Activated CD4-positive, alpha-beta T cell treated with anti-CD3 and anti-CD28 coated beads, Interleukin-2, amount 50 U/mL, for 1 hour (primary cell): ENCODE data around the gene PLD2.
"Not testable (repeated sequence)": the region's sequence is repeated elsewhere in the genome, so short reads cannot be mapped to it uniquely, and the experiment has no call there.

ENCODE experiments used
- DNase-seq: peaks from one replicate; pipeline ENCODE4 v3.0.0-alpha.2; 2020

Gene PLD2

DNA sequence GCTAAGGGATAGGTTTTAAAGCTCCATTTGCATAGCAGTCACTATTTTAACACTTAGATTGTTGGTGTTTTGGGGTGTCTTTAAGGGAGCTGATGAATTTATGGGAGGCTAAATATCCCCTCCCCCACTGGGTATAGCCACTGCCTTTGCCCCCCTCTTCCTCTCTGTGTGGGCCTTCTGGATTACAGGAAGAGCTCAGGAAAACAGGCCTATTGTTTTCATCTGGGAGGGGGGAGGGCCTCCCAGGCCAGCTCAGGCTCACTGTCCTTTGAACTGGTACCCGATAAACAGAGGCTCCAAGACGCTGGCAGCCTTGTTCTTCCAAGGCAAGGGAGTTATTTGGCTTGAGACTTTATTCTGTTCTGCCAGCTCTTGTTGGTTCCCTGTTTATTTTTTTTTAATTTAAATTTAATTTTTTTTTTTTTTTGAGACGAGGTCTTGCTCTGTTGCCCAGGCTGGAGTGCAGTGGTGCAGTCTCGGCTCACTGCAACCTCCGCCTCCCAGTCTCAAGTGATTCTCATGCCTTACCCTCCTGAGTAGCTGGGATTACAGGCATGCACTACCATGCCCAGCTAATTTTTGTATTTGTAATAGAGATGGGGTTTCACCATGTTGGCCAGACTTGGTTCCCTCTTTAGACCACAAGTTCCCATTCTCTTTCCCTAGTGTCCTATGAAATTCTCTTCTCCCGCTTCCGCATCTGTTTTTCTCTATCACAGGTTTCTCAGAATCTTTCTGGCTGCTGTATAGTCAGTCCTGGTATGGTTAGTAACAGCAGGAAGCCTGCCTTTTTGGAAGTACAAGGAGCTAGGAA is 51.3 kb downstream of the PLD2 start:
- DNase-seq, result no peak

DNA sequence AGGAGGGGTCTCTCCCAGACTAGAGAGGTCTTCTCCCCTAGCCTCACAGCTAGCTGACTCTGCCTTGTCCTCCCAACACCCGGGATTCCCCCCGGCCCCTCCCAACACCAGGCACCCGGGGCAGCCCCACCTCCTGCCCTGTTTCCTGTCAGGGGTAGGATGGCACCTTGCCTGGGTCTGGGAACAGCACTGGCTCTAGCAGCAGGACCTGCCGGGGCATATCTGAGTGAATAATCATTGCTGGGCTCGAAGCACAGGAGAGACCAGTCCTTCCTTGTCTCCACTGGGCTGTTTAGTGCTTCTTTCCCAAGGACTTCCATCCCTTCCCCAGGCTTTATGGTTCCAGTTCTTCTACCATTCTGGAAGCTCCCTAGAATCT is 51.9 kb downstream of the PLD2 start:
- no peak for DNase-seq

DNA sequence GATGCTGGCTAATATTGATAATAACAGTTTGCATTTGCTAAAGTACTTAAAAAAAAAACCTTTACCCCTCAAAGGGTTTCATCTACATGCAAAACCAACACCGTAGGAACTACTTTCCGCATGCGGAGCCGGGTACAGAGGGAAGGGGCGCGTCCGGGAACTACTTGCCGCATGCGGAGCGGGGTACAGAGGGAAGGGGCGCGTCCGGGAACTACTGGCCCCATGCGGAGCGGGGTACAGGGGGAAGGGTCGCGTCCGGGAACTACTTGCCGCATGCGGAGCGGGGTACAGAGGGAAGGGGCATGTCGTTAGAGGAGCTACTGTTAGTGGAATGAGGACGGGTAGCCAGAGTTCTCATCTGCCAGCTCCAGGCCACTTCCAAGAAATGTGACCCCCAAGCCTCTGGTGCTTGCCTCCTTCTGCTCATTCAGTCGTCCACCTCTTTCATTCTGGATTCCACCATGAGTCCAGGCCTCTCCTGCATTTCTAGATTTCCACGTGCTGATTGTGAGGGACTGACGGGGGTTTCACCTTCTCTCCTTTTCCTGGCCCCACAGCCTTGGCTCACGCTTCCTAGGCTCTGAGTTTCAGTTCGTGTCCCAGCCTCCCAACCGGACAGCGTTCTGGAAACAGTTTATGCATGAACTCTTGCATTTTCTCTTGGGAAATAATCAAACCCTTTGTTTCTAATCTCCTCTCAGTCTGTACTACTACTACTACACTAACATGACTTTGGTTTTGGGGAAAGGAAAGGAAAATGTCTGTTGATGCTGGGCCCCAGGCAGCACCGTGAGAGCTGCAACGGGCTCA is 53.1 kb downstream of the PLD2 start:
- DNase-seq, result no peak

DNA sequence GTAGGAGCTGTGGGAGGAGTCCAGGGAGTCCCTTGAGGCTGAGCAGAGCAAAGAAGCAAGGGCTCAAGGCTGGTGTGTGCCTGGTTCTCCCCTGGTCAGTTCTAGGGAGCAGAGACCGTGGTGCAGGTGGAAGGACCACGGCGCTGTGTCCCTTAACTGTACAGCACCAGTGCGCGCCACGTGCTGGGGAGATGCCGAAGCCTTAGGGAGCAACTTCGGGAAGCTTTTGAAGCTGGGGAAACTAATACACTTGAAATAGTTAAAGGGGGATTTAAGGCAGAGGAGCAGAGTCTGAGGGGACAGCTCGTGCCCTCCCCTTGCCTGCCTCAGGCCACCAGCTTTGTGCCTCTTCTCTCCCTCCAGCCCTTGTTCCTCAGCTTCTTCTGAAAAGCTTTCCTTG is 53.7 kb downstream of the PLD2 start:
- no peak for DNase-seq

DNA sequence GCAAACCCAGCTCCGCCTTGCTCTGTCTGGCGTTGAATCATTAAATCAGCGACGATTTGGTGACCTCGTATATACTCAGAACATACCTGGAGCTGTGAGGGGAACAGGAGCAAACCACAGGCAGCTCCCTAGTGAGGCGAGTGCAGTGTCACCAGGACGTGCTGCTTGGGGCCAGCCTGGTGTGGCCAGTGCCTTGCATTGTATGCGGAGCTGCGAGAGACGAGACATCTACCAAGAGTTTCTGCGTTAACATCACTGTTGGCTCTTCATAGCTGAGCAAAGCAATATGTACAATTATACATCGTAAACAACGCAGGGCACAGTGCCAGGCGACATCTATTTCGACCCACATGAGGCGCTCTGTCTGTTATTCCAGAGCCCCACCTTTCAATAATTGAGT is 54.1 kb downstream of the PLD2 start:
- DNase-seq, result no peak

DNA sequence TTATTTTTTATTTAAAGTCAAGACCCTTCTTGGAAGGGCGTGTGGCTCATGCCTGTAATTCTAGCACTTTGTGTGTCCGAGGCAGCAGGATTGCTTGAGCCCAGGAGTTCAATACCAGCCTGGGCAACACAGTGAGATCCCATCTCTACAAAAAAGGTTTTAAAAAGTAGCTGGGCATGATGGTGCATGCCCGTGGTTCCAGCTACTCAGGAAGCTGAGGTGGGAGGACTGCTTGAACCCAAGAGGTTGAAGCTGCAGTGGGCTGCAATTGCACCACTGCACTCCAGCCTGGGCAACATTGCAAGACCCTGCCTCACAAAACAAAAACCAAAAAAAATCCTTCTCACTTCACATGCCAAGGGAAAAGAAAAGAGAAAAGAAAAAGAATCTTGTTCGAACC is 55.8 kb downstream of the PLD2 start:
- no peak for DNase-seq

DNA sequence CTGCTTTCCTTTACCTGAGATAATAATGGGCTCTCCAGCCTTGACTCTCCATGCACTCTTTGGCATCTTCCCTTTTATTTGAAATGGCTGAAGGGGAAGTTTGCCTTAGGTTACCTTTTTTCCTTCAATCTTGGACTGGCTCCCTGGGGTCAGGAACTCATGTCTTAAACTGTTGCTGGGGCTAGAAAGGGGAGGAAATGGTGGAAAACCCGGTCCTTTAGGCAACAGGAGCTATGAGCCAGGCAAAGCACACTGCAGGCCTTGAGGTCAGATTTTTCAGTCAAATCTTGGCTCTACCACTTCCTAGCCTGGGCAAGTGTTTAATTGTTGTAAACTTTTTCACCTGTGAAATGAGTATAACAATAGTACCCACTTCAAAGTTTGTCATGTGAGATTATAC is 56.4 kb downstream of the PLD2 start:
- DNase-seq, result no peak

DNA sequence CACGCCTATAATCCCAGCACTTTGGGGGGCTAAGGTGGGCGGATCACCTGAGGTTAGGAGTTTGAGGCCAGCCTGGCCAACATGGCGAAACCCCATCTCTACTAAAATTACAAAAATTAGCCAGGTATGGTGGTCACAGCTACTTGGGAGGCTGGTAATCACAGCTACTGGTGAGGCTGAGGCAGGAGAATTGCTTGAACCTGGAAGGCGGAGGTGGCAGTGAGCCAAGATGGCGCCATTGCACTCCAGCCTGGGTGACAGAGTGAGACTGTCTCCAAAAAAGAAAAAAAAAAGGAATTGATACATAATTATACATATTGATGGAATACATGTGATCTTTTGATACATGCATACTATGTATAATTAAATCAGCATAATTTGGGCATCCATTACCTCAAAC is 60.6 kb downstream of the PLD2 start:
- DNase-seq, result not testable (repeated sequence)

DNA sequence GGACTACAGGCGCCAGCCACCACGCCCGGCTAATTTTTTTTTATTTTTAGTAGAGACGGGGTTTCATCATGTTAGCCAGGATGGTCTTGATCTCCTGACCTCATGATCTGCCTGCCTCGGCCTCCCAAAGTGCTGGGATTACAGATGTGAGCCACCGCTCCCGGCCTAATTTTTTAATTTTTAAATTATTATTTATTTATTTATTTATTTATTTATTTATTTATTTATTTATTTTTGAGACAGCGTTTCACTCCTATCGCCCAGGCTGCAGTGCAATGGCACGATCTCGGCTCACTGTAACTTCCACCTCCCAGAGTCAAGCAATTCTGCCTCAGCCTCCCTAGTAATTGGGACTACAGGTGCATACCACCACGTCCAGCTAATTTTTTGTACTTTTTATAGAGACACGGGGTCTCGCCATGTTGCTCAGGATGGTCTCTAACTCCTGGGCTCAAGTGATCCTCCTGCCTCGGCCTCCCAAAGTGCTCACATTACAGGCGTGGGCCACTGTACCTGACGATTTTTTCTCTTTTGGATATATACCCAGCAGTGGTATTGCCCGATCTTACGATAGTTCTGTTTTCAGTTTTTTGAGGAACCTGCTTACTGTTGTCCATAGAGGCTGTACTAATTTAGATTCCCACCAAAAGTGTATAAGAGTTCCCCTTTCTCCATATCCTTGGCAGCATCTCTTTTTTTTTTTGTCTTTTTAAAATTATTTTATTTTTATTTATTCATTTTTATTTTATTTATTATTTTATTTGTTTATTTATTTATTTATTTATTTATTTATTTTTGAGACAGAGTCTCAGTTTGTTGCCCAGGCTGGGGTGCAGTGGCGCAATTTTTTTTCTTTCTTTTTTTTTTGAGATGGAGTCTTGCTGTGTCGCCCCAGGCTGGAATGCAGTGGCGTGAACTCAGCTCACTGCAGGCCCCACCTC is 62.4 kb downstream of the PLD2 start:
- DNase-seq, result not testable (repeated sequence)

DNA sequence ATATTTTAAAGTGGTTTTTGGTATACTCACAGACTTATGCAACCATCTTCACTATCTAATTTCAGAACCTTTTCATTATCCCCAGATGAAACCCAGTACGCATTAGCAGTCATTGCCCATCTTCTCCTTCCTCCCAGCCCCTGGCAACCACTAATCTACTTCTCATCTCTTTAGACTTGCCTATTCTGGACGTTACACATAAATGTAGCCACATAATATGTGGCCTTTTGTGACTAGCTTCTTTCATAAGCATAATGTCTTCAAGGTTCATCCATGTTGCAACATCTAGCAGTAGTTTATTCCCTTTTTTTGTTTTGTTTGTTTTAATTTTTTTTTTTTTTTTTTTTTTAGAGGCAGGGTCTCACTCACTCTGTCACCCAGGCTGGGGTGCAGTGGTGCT is 63.9 kb downstream of the PLD2 start:
- no peak for DNase-seq

DNA sequence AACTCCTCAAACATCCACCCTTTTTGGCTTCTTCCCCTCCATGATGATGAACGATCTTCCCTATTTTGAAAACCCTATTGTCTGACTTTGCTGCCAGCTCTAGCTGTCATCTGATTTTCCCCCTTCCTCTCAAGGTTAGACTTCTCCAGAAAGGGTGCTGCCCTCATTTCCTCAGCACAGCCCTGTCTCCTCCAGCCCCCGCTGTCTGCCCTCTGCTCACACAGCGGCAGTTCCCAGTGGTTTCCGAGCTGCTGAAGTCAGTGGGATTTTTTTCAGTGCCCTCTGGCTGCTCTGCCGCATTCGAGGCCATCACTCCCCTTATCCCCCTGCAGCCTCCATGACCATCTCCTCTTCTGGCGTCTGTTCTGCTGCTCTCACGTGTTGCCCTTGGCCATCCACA is 65.8 kb downstream of the PLD2 start:
- DNase-seq, result no peak
